Stomach smooth muscle (tissue), 2 donors: ENCODE measurements around the gene PRDM15.

Source experiments
- H3K27ac ChIP-seq: one replicate; pipeline ENCODE4 v1.7.0; 2013; ENCODE audit warnings: mild to moderate bottlenecking, low read length, inconsistent platforms
- H3K27me3 ChIP-seq, 2 donors: one replicate each; pipeline ENCODE4 v1.7.0; 2013; ENCODE audit warnings: low read length in 2 of 2; ENCODE audit not compliant: insufficient read depth in 2 of 2, control insufficient read depth in 1 of 2
- H3K36me3 ChIP-seq, 2 donors: one replicate each; pipeline ENCODE4 v1.7.0; 2013; ENCODE audit warnings: low read length in 2 of 2; ENCODE audit not compliant: control insufficient read depth in 2 of 2, insufficient read depth in 2 of 2
- H3K4me1 ChIP-seq: one replicate; pipeline ENCODE4 v1.7.0; 2013; ENCODE audit warnings: low read length; ENCODE audit not compliant: control insufficient read depth, insufficient read depth
- H3K4me3 ChIP-seq, 2 donors: one replicate each; pipeline ENCODE4 v1.7.0; 2013; ENCODE audit warnings: low read length in 2 of 2
- H3K9ac ChIP-seq, 2 donors: one replicate each; pipeline ENCODE4 v1.7.0; 2013; ENCODE audit warnings: low read length in 2 of 2, mild to moderate bottlenecking in 1 of 2
- H3K9me3 ChIP-seq, 2 donors: one replicate each; pipeline ENCODE4 v1.7.0; 2013; ENCODE audit warnings: low read length in 2 of 2; ENCODE audit not compliant: control insufficient read depth in 2 of 2
- donor health status: healthy.
- donor health status: Pancreatic carcinoma.

Gene PRDM15

GRCh38 chr21:41874611-41875010 is 4.5 kb downstream of the PRDM15 start:
- Histone ChIP-seq H3K9ac (no peak overlapping the region), H3K36me3 (no peaks in the 10 kb centered on the region), H3K4me3 (no peak overlapping the region), H3K9me3 (no peaks in the 10 kb centered on the region), H3K27me3 (no peaks in the 10 kb centered on the region), H3K4me1 (peaks cover 14% of the 10 kb centered on the region), H3K27ac (no peak overlapping the region)

GRCh38 chr21:41873426-41873825 is 5.7 kb downstream of the PRDM15 start:
- Histone ChIP-seq H3K36me3 (no peaks in the 10 kb centered on the region), H3K9ac (no peak overlapping the region), H3K27ac (no peak overlapping the region), H3K4me3 (no peak overlapping the region), H3K27me3 (no peaks in the 10 kb centered on the region), H3K9me3 (no peaks in the 10 kb centered on the region), H3K4me1 (peaks cover 10% of the 10 kb centered on the region)

- no peaks in the 10 kb centered on the region for H3K36me3 ChIP-seq
- H3K4me3 ChIP-seq, result no peak overlapping the region
- peaks cover 5% of the 10 kb centered on the region for H3K4me1 ChIP-seq
- H3K27ac ChIP-seq, result no peak overlapping the region
- H3K9ac ChIP-seq, result no peak overlapping the region
- no peaks in the 10 kb centered on the region for H3K27me3 ChIP-seq
- H3K9me3 ChIP-seq, result no peaks in the 10 kb centered on the region
Observed at GRCh38 chr21:41873005-41873404, 6.1 kb downstream of the PRDM15 start.

- Histone ChIP-seq H3K9ac (no peak overlapping the region), H3K4me3 (no peak overlapping the region), H3K27me3 (no peaks in the 10 kb centered on the region), H3K9me3 (no peaks in the 10 kb centered on the region), H3K4me1 (no peaks in the 10 kb centered on the region), H3K27ac (no peak overlapping the region), H3K36me3 (no peaks in the 10 kb centered on the region)
Observed at GRCh38 chr21:41871293-41872030, 7.7 kb downstream of the PRDM15 start.

GRCh38 chr21:41869771-41870170 is 9.4 kb downstream of the PRDM15 start:
- H3K4me1 ChIP-seq, result no peaks in the 10 kb centered on the region
- H3K9me3 ChIP-seq, result no peaks in the 10 kb centered on the region
- no peak overlapping the region for H3K9ac ChIP-seq
- no peak overlapping the region for H3K4me3 ChIP-seq
- no peak overlapping the region for H3K27ac ChIP-seq
- H3K27me3 ChIP-seq, result no peaks in the 10 kb centered on the region
- no peaks in the 10 kb centered on the region for H3K36me3 ChIP-seq

- Histone ChIP-seq H3K4me3 (no peak overlapping the region), H3K9ac (no peak overlapping the region), H3K27me3 (no peaks in the 10 kb centered on the region), H3K27ac (no peak overlapping the region), H3K36me3 (no peaks in the 10 kb centered on the region), H3K4me1 (no peaks in the 10 kb centered on the region), H3K9me3 (no peaks in the 10 kb centered on the region)
Observed at GRCh38 chr21:41868062-41868710, 11.0 kb downstream of the PRDM15 start.

- Histone ChIP-seq H3K27me3 (no peaks in the 10 kb centered on the region), H3K36me3 (no peaks in the 10 kb centered on the region), H3K4me3 (no peak overlapping the region), H3K27ac (no peak overlapping the region), H3K9ac (no peak overlapping the region), H3K4me1 (no peaks in the 10 kb centered on the region), H3K9me3 (no peaks in the 10 kb centered on the region)
Observed at GRCh38 chr21:41867313-41867712, 11.8 kb downstream of the PRDM15 start.

GRCh38 chr21:41866274-41866809 is 12.8 kb downstream of the PRDM15 start:
- H3K27ac ChIP-seq, result no peak overlapping the region
- no peaks in the 10 kb centered on the region for H3K36me3 ChIP-seq
- no peaks in the 10 kb centered on the region for H3K9me3 ChIP-seq
- no peaks in the 10 kb centered on the region for H3K4me1 ChIP-seq
- H3K9ac ChIP-seq, result no peak overlapping the region
- no peaks in the 10 kb centered on the region for H3K27me3 ChIP-seq
- no peak overlapping the region for H3K4me3 ChIP-seq

GRCh38 chr21:41865002-41865777 is 14.0 kb downstream of the PRDM15 start:
- Histone ChIP-seq H3K4me1 (no peaks in the 10 kb centered on the region), H3K9ac (no peak overlapping the region), H3K9me3 (no peaks in the 10 kb centered on the region), H3K27ac (no peak overlapping the region), H3K27me3 (no peaks in the 10 kb centered on the region), H3K4me3 (no peak overlapping the region), H3K36me3 (no peaks in the 10 kb centered on the region)

- Histone ChIP-seq H3K4me1 (no peaks in the 10 kb centered on the region), H3K4me3 (no peak overlapping the region), H3K9me3 (no peaks in the 10 kb centered on the region), H3K36me3 (peaks cover 0 to 2% of the 10 kb centered on the region in 2 donors), H3K9ac (no peak overlapping the region), H3K27ac (no peak overlapping the region), H3K27me3 (no peaks in the 10 kb centered on the region)
Observed at GRCh38 chr21:41864311-41865001, 14.7 kb downstream of the PRDM15 start.
